ENCODE measurements around the gene MPHOSPH9. TPM values are rescaled to one million over a fixed set of nuclear protein-coding genes. Genes with fewer than 3 reads are reported as not detected.
A peak's percentile ranks its signal among the peaks of the same experiment; 100 is the strongest.

MPHOSPH9 gene
- total and polyA plus RNA-seq, 7 donors: 4.2 to 47.6 (median 17.4) TPM

DNA sequence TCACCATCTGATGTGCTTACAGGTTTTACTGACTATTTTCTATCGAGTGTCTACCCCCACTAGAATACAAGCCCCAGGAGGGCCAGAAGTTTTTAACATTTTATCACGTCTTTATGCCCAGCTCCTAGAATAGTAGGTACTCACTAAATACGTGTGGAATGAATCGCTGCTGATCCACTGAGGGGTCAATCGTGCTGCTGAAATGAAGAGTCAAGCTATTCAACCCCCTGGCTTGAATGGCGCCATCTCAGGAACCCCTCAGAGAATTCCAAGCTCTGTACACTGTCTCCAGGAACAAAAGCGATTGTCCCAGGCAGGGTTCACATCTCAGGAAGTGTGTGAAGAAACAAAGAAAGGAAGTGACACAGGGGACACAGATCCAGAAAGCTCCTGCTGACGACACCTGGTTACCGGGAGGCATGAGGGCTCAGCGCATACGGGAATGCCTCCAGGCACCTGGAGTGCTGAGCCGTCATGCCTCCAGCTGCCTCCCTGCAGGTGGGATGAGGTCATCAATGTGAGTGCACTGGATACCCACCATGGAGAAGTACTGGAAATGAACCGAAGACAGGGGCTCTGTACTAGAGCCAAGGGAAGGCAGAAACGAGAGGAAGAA, 127.6 kb downstream of the MPHOSPH9 start:
- Histone ChIP-seq H3K4me1 (peaks cover 0 to 31% (median 28%) of the 10 kb centered on the region in 4 donors), H3K9me3 (no peaks in the 10 kb centered on the region), H3K27me3 (no peaks in the 10 kb centered on the region), H3K36me3 (peaks cover 0 to 17% (median 0%) of the 10 kb centered on the region in 4 donors), H3K27ac (peak overlapping the region in 1 of 4 donors; percentile 32), H3K4me3 (no peak overlapping the region)
- DNase-seq: no peak
- intact Hi-C loops (cut with DNase I): no loop called here
- TF ChIP-seq EP300 (IDR thresholded peaks at IDR 0.05): no peak
- TF ChIP-seq POLR2AphosphoS5 (IDR thresholded peaks at IDR 0.05): peak in 2 of 4 donors; percentile 31 to 79
- WGBS, 2 donors: 90% methylated on average over 14 of the region's 14 CpGs

DNA sequence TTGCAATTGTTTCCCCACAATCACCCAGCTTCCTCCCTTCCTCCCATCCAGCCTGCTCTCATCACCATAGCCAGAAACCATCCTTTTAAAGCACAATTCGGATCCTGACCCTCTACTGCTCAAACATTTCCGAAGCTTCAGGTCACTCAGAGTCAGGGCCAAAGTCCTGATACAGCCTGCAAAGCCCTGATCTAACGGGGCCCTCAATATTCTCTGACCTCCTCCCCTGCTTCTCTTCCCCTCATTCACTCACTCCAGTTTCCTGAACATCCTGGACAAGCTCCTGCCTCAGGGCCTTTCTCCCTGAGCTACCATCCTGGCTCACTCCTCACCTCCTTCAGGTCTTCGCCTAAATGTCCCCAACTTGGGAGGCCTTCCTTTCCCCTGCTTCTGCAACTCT, 128.1 kb downstream of the MPHOSPH9 start:
- H3K36me3 ChIP-seq: peaks cover 0 to 17% (median 0%) of the 10 kb centered on the region in 4 donors
- TF ChIP-seq POLR2A (IDR thresholded peaks at IDR 0.05) (no peak), EP300 (IDR thresholded peaks at IDR 0.05) (no peak), POLR2AphosphoS5 (IDR thresholded peaks at IDR 0.05) (no peak)
- TF ChIP-seq, protein P1, sequence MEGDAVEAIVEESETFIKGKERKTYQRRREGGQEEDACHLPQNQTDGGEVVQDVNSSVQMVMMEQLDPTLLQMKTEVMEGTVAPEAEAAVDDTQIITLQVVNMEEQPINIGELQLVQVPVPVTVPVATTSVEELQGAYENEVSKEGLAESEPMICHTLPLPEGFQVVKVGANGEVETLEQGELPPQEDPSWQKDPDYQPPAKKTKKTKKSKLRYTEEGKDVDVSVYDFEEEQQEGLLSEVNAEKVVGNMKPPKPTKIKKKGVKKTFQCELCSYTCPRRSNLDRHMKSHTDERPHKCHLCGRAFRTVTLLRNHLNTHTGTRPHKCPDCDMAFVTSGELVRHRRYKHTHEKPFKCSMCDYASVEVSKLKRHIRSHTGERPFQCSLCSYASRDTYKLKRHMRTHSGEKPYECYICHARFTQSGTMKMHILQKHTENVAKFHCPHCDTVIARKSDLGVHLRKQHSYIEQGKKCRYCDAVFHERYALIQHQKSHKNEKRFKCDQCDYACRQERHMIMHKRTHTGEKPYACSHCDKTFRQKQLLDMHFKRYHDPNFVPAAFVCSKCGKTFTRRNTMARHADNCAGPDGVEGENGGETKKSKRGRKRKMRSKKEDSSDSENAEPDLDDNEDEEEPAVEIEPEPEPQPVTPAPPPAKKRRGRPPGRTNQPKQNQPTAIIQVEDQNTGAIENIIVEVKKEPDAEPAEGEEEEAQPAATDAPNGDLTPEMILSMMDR (IDR thresholded peaks at IDR 0.05): no peak
- peak overlapping the region in 1 of 4 donors; percentile 0 for H3K27ac ChIP-seq
- intact Hi-C loops (cut with DNase I): no loop called here
- H3K9me3 ChIP-seq: no peaks in the 10 kb centered on the region
- WGBS, 2 donors: 90% methylated on average over 4 of the region's 4 CpGs
- peaks cover 0 to 33% (median 30%) of the 10 kb centered on the region in 4 donors for H3K4me1 ChIP-seq
- no peak overlapping the region for H3K4me3 ChIP-seq
- H3K27me3 ChIP-seq: no peaks in the 10 kb centered on the region
- no peak for DNase-seq

Small RNAs within 50 kb of the gene (small RNA-seq; reads per million reads assigned to genes)
- gene RNA5SP375: 0.72 to 1.2 (median 1.2) reads per million in 3 donors

Other genes with a start within 250 kb of the MPHOSPH9 start
- 10 to 100 TPM in 2 of 4 donors, 1 to 10 TPM in 2; 6.4 to 19.5 (median 11.7) TPM for gene PITPNM2, start 82.1 kb downstream of the MPHOSPH9 start, total RNA-seq
- 10 to 100 TPM in 1 of 3 donors, 1 to 10 TPM in 2; 1.8 to 11.3 (median 2.3) TPM for gene PITPNM2, start 82.1 kb downstream of the MPHOSPH9 start, polyA plus RNA-seq
- gene MTRFR, start 295 bp upstream of the MPHOSPH9 start, total RNA-seq: 10 to 100 TPM in 3 of 4 donors, 1 to 10 TPM in 1; 9.3 to 19.1 (median 13.5) TPM
- 10 to 100 TPM in 1 of 3 donors, 1 to 10 TPM in 2; 7.8 to 16.3 (median 9.7) TPM for gene MTRFR, start 295 bp upstream of the MPHOSPH9 start, polyA plus RNA-seq
- 100 to 1,000 TPM in 3 of 4 donors, 10 to 100 TPM in 1; 98.0 to 153 (median 127) TPM for gene CDK2AP1, start 38.7 kb upstream of the MPHOSPH9 start, total RNA-seq
- gene CDK2AP1, start 38.7 kb upstream of the MPHOSPH9 start, polyA plus RNA-seq: 100 to 1,000 TPM in 1 of 3 donors, 10 to 100 TPM in 2; 56.9 to 102 (median 95.5) TPM
- 10 to 100 TPM; 20.2 to 23.4 (median 22.2) TPM for gene SBNO1, start 131.7 kb upstream of the MPHOSPH9 start, total RNA-seq
- 1 to 10 TPM; 3.0 to 8.8 (median 4.9) TPM for gene SBNO1, start 131.7 kb upstream of the MPHOSPH9 start, polyA plus RNA-seq
- 10 to 100 TPM; 20.3 to 46.0 (median 24.0) TPM for gene KMT5A, start 151.0 kb upstream of the MPHOSPH9 start, total RNA-seq
- 10 to 100 TPM; 23.4 to 30.3 (median 30.0) TPM for gene KMT5A, start 151.0 kb upstream of the MPHOSPH9 start, polyA plus RNA-seq
- gene RILPL2, start 203.5 kb upstream of the MPHOSPH9 start, total RNA-seq: 1 to 10 TPM; 4.3 to 6.4 (median 5.5) TPM
- gene RILPL2, start 203.5 kb upstream of the MPHOSPH9 start, polyA plus RNA-seq: 1 to 10 TPM; 1.6 to 6.5 (median 6.0) TPM
- gene SNRNP35, start 225.0 kb upstream of the MPHOSPH9 start, total RNA-seq: 10 to 100 TPM; 11.0 to 21.6 (median 15.2) TPM
- 10 to 100 TPM; 19.8 to 32.3 (median 26.4) TPM for gene SNRNP35, start 225.0 kb upstream of the MPHOSPH9 start, polyA plus RNA-seq

Measured in sigmoid colon (tissue), 7 donors.